Effector CD4-positive, alpha-beta T cell (primary cell): ENCODE results near the gene MRPL42.

Experiments used
- DNase-seq: peaks from one replicate; pipeline ENCODE4 v3.0.0-alpha.2; 2020

The MRPL42 gene

DNA sequence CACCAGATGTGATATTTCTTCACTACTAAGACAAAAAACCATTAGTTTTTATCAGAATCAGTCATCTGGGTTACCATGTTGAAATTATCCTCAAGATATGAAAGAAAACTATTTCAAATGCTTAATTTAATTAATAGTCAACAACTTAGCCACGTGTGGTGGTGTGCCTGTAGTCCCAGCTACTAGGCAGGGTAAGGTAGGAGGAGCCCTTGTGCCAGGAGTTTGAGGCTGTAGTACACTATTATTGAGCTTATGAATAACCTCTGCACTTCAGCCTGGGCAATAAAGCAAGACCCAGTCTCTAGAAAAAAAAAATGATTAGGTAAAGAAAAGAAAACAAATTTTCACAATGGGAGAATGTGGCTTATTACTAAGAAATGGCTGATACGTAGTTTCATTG, 33.4 kb downstream of the MRPL42 start:
- DNase-seq: no peak

DNA sequence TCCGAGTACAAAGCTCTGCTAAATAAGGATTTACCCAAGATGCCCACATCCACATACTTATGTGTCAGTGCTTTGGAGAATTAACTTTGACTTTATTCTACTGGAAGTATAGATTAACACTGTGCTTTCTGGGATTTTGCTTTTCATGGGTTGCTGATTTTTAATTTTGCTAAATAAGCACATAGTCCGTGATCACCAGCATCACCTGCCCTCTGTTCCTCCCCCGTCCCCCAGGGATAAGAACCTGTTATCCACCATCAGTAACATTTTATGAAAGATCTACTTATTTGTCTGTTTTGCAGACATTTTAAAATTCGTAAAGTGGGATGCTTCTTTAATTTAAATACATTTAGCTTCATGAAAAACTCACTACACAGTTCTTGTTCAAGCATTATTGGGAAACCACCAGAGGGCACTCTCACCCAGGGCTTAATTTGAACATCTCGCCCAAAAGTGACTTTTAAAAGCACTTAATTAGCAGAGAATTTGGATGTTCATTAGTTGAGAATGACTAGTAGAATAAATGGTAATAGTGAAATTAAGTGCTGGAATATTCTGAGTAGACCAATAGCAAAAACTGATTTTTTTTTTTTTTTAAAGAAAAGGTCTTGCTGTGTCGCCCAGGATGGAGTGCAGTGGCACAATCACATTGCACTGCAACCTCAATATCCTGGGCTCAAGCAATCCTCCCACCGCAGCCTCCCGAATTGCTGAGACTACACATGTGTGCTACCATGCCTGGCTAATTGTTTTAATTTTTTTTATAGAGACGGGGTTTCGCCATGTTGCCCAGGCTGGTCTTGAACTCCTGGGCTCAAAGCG, 35.7 kb downstream of the MRPL42 start:
- DNase-seq: peak; percentile 58

DNA sequence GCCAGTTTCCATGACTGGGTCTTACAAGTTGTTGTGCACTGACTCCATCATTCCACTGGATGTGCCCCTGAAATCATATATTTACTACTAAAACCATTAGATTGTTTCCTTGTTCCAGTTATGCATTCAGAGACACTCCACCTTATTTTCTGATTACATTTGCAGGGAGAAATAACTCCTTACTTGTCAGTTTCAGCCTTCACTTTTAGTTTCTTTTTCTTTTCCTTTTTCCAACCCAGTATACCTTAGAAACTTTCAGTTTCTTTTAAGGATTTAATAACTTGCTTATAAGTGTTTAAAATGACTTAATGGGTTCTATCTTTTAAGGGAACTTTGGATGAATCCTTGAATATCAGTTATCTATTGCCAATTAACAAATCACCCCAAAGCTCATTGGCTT, 39.9 kb downstream of the MRPL42 start:
- DNase-seq: no peak

DNA sequence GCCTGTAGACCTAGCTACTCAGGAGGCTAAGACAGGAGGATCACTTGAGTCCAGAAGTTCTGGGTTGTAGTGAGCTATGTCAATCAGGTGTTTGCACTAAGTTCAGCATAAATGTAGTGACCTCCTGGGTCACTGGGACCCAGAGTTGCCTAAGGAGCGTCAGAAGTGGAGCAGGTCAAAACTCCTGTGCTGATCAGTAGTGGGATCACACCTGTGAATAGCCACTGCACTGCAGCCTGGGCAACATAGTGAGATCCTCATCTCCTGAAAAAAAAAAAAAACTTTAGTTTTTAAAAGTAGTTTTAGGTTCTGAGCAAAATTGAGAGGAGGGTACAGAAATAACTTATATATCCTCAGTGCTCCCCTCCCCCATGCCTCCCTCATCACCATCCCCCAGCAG, 42.2 kb downstream of the MRPL42 start:
- no peak for DNase-seq

DNA sequence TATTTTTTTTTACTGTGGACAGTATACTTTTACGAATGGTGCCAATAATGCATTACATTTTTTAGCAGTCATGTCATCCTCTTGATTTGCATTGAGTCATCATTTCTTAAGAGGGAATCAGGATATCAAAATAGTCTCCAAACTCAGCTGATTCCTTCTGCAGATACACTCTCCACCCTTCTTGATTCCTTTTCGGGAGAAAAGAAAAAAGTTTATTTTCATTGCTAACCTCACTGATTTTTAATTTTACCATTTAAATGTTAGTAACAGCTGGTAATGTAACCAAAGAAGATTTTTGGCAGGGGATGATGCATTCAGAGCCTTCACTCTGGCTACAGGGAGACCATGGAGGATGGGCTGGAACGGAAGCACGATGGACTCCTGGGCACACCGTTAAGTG, 47.5 kb downstream of the MRPL42 start:
- DNase-seq: no peak

DNA sequence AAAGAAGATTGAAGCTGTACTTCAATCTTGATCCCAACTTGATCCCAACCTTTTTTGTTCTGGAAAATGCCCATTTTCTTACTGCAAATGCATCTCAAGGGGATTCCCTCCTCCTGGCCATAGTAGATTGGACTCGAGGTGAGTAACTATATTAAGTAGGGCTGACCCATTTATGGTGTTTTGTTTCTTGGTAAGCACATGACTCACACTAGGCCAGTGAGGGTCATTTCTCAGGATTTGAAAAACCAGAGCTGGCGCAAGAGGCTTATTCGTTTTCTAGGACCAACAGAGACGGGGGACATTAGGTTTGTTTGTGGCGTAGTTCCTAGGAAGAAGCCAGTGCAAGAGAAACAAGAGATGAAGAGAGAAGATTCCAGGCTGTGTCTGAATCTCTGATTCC, 51.4 kb downstream of the MRPL42 start:
- DNase-seq: no peak

DNA sequence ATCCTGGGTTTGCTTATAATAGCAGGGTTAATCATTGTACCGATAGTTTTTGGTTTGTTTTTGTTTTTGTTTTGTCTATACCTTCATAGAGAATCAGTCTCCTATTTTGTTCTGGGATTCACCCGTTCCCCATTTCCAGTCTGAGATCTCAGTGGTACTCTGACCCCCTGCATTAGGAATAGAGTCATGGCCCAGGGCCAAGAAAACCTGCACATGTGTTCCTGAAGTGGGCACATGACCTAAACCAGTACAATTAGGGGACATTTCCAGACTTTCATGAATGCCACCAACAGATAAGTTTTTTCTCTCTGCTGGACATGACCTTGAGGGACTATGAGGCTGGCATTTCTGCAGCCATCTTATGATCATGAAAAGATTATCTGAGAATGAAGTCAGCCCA, 52.5 kb downstream of the MRPL42 start:
- no peak for DNase-seq

DNA sequence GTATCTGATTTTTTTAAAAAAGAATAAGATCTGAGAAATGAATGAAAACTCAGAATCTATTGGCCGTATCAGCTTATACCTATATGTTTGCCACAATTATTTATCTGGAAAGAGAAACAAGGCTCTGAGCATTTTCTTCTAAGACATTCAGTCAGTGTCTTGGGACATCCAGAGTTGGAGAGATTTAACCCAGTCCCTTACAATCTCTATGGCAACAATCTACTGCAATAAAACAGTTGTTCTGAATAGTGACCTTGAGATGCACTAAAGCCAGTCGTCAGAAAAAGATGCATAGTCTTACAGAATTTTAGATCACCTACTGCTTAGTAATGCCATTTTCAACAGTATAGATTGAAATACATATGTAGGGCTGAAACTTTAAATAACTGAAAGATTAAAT, 53.1 kb downstream of the MRPL42 start:
- DNase-seq: no peak

DNA sequence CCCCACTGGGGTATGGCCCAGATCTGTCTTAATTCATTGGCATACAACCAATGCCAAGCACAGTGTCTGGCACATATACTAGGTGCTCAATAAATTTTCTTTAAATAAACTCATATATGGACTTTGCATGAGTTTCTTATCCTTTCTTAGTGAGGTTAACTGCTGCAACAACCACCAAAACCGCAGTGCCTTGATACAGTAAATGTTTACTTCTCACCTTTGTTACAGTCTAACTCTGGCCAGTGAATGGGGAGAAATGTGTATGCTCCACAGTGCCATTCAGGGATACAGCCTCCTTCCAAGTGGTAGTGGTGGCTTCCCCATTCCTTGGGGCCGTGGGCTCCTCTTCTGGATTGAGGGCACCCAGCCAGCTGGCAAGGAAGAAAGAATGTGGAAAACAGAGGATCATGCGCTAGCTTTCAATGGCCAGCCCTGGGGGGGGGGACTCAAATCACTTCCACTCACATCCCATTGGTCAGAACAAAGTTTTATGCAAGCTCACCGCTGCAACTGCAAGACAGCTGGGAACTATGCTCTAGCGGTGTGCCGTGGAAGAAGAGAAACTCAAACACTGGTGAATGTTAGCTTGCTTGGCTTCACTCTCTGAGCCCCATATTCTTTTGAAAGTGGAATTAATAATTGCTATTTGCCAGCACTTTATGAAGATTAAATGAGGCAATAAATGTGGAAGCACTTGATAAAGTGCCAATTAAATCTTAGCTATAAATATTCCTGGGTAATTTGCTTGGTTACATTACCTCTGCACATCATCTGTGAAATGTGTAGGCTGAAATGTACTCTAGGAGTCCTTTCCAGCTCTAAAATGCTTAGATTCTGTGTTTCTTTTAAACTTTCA, 54.1 kb downstream of the MRPL42 start:
- DNase-seq: no peak

DNA sequence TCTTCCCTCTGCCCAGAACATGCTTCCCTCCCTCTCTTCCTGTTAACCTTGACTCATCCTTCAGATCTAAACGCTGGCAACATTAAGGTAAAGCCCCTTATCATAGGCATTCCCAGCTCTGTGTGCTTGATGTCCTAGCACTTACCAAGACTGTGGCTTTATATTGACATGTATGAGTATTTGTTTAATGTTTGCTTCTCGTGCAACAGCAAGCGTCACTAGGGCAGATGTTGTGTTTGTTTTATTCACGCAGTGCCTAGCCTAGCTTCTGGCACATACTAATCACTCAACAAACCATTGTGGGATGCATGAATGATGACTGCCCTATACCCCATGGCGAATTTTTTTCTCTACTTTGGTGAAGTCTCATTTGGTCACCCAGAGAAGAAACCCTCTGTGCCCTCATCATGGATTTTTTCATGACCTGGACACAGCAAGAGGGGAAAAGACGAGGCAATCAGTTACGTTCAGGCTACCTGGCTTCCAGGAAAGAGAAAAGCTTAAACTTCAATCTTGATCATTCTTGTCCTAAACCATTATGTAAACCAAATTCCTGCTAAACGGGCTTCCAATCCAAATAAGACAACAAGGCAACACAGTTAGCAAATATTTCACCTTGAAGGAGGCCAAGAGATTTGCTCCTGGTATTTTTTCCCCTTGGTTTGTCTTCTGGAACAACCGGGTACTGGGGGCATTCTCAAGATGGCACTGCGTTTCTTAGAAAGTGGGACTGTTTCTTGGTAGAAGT, 57.2 kb downstream of the MRPL42 start:
- DNase-seq: no peak

DNA sequence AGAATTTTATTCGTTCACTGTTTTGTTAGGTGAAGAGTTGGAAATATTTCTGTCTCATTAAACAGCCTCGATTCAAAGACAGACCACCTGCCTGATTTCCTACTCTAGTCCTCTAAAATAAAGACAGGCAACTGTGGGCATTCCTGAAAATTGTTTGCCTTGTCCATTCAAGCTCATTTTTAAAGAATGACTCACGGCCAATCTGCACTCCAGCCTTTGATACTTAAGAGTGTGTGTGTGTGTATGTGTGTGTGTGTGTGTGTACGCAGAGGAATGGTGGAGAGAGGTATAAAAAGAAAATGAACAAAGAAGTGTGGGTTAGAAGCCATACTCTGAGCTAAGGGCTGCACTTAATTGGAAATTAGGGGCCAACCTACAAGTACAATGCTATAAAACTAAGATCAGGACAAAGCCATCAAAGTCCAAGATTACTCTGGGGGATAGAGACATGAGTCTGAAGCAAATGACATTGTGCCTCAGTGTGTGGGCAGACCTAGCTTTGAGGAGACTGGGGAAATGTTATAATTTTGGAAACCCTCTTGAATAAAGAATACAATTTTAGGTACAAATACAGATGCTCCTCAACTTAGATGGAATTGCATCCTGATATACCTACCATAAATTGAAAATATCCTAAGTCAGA, 59.6 kb downstream of the MRPL42 start:
- no peak for DNase-seq

DNA sequence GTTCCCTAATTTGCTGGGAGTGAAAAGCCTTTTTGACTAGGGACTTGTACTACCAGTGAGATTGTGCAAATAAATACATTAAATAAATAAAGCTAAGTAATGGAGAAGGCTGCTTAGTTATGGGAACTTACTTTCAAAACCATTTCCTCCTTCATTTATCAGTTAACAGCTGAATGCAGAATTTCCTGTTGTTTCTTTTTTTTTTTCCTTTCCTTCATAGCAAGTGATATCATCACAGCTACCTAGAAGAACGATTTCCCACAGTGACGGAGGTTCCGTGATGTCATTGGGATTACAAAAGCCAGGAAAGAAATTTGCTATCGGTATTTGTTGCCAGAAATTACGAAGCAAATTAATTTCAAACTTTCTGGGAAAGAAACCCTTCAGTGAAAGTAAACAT, 63.0 kb downstream of the MRPL42 start:
- DNase-seq: no peak

DNA sequence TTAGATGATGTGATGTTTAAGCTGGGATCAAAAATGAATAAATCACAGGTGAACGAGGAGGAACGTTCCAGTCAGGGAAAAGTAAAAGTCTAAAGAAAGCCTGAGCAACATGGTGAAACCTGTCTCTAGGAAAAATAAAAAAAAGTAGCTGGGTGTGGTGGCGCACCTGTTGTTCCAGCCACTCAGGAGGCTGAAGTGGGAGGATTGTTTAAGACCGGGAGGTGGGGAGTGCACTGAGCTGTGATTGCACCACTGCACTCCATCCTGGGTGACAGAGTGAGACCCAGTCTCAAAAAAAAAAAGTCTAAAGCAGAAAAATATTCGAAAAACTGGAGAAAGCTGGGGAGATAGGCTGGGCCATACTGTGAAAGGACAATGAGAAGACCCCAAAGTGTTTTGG, 66.0 kb downstream of the MRPL42 start:
- DNase-seq: no peak

DNA sequence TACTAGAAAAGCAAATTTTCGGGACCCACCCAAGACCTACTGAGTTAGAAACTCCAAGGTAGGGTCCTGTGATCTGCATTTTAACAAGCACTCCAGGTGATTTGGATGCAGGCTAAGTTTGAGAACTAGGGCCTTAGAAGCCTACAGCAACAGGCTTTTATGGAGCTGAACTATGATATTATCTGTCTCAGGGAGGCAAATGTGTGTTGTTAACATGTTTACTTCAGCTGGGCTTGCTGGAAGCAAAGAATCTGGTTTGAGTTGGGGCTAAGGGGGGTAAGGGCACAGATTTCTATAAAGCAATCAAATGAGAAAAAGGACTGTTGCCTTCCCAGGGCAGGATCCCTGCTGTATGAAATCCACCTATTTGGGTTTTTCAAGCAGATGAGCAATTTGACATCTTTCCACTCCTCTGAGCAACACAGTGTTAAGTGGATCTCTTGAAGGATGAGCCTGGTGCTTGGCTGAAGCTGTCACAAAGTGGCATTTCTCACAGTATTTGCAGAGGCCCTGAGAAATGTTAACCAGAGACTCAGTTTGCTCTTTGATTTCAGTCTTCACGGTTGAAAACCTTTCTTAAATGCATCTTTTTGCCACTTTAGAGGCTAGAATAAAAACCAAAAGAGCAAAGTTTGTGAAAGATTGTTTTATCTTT, 68.9 kb downstream of the MRPL42 start:
- DNase-seq: no peak

DNA sequence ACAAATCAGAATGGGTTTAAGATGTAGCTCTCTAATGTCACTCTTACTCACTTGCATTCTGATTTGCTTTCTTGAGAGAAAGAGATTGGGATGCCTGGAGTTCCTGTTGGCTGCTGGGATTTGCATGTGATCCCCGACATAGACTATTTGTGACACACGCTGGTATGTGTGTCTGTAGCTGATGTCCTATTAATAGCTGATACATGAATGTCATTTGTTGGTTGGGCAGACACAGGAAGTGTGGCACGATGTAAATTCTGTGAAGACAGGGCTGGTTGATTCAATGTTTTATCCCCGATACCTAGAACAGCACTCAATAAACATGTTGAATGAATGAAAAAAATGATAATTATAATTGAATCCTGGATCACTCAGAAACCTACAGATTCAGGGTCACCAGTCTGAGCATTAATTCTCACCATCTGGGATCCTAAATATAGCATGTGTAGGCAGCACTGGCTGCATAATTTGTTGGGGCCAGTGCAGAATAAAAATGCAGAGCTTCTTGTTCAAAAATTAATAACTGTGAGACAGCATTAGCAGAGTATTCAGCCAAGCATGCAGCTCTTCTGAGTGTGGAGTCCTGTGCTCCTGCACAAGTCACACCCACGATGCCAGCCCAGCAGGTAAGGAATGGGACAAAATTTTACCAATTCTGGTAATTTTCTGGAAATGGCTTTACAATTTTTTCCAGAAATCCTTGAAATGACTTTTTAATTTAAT, 69.6 kb downstream of the MRPL42 start:
- no peak for DNase-seq

DNA sequence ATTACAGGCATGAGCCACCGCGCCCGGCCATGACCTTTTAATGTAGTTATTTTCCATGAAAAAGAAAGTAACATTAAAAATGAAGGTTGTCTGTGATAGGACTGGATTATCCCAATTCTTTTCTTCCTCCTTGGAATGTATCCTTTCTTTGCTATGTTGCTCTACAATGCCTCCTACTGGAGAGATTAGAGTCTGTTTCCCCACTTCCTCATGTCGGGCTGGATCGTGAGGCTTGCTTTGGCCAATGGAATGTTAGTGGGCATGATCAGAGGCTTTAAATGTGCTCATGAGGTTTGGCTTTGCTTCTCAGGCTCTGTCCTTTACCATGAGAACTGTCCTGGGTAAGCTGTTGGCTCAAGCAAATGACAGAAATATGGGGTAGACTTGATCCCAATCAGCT, 70.5 kb downstream of the MRPL42 start:
- DNase-seq: no peak

DNA sequence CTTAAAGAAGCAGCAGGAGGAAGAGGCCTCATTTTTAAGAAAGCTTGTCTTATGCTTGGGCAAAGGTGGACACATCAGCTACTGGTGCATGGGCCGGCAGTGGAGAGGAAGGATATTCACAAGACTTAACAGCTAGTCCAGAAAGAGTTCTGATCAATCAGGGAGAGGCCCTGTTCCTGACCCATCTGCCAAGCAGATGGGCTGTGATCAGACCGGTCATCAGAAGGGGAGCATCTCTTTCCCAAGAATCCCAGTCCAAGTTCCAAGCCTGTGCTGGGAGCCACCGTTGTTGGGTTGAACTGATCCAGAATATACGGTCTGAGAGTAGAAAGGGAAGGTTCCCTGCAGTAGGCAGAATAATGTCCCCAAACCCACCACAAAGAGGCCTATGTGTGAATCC, 72.5 kb downstream of the MRPL42 start:
- DNase-seq: no peak

DNA sequence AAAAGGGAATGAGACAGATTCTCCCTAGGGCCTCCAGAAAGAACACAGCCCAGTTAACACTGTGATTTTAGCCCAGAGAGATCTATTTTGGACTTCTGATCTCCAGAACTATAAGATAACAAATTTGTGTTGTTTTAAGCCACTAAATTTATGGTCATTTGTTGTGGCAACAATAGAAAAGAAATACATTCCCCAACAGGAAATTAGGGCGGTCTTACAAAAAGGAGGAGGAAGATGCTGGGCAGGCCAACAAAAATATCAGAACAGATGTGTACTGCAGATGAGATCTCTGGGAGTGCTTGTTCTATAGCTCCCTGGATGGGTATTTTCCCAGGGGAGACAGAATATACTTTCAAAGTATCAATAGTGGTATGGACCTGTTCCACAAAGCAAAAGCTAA, 73.2 kb downstream of the MRPL42 start:
- no peak for DNase-seq

DNA sequence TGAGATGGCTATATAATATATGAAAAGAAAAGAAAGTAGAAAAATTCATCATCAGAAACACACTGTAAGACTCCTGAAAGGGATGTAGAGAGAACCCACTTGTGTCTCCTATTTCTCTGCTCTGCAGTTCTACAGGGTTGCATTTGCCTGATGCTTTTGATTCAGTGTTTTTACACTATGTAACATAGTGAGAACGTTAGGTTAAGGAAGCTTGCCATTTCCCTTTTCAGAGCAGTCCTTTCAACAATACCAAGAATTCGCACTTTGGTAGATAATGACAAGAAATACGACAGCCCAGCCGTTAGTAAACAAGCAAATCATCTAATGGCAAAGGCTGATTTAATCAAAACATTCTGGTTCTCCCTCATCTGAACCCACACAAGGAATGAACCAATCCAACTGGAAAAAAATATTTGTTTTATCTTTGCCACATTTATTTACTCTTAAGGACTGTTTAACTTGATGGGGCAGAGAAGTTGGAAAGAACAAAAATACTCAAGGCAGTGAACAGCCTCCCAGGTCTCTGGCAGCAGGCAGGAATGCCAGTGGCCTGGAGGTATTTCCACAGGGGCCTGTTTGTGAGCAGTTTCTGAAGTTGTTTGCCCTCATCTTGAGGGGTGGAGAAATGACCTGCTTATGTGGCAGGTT, 74.4 kb downstream of the MRPL42 start:
- no peak for DNase-seq

DNA sequence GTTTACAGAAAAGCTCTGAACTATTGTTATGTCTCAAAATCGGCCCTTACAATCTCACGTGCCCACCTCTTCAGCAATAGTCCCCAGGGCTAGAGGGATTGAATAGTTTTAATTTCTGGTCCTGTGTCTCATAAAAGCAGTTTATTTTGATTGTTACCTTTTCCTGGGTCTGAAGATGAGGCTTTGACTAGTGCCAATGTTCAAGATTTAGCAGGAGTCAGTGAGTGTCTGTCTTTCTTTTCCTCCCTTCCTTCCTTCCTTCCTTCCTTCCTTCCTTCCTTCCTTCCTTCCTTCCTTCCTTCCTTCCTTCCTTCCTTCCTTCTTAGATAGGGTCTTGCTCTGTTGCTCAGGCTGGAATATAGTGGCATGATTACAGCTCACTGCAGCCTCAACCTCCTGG, 80.5 kb downstream of the MRPL42 start:
- no peak for DNase-seq

DNA sequence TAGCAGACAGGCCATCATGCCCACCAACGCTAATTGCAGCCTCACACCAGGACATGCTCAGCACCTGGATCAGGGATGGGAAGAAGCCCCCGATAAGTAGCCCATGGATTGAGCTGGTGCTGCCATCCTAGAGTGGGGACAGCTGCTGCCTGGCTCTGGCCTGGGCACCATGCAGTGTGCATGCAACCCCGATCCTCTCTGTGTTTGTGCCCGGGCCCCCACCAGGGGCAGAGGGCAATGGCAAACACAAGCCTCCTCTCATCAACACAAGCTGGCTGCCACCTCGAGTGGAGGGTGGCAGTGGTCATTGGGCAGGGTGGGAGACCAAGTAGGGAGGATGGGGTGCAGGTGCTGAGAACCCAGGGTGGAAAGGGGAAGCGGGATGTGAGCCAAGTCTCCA, 81.9 kb downstream of the MRPL42 start:
- no peak for DNase-seq
